Measurements from ENCODE around the gene GPD1. TPM values are rescaled to one million over a fixed set of nuclear protein-coding genes. Genes with fewer than 3 reads are reported as not detected.

The GPD1 gene
- total RNA-seq, 1 experiment from 2014 or later = 0.37 TPM

DNA sequence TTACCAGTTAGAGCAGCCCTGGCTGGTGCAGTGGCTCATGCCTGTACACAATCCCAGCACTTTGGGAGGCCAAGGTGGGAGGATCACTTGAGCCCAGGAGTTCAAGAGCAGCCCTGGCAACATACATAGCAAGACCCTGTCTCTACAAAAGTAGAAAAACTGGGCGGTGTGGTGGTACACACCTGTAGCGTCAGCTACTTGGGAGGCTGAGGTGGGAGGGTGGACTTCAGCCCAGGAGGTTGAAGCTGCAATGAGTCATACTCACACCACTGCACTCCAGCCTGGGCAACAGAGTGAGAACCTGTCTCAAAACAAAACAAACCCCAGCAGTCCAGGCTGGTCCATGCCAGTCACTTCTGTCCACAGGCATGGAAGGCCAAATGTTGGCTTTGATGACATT, 15.6 kb downstream of the GPD1 start:
- H3K27me3 Mint-ChIP-seq (ENCODE audit: insufficient read depth, unreplicated experiment) = no peaks in the 10 kb centered on the region

DNA sequence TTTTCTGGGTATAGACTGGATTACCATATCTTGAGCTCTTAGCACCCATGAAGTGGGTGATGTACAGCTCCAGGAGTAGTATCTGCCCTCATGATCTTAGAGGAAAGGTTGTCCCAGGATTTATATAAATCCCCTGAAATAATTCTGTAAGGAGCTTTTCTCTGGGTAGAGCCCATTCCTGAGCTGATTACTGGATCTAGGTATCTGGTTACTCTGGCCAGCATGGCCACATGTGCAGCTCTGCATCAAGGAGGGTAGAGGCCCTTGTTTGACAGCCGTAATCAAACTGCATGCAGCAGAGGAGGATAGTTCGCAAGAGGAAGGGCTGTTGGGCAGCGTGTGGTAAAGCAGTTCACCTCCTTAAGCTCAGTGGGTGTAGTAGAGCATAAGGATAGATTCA, 16.7 kb downstream of the GPD1 start:
- BruUV-seq (replicated peaks) = no TSS peak
- Mint-ChIP-seq H3K4me1 (ENCODE audit: insufficient read depth, unreplicated experiment) (no peaks in the 10 kb centered on the region), H3K9me3 (ENCODE audit: unreplicated experiment) (no peaks in the 10 kb centered on the region), H3K36me3 (ENCODE audit: insufficient read depth, unreplicated experiment) (peaks cover 65% of the 10 kb centered on the region), H3K27ac (ENCODE audit: low read depth, unreplicated experiment) (no peak overlapping the region), H3K4me3 (ENCODE audit: unreplicated experiment) (no peak overlapping the region), H3K27me3 (ENCODE audit: insufficient read depth, unreplicated experiment) (no peaks in the 10 kb centered on the region)
- DNase-seq (ENCODE audit: unreplicated experiment) = no peak
- ChIA-PET CTCF (interaction anchor here (1.1 to 2.8 kb wide), 3 partner anchors 9 to 45 kb away, joined by 3 to 18 read pairs (median 9); partner anchors contain the start of gene COX14), POLR2A (interaction anchor here (1.5 kb wide), 1 partner anchor 9 kb away, joined by 7 read pairs; no protein-coding TSS in a partner anchor)
- intact Hi-C loops (cut with micrococcal nuclease) = no loop called here
- TF ChIP-seq, protein P1, sequence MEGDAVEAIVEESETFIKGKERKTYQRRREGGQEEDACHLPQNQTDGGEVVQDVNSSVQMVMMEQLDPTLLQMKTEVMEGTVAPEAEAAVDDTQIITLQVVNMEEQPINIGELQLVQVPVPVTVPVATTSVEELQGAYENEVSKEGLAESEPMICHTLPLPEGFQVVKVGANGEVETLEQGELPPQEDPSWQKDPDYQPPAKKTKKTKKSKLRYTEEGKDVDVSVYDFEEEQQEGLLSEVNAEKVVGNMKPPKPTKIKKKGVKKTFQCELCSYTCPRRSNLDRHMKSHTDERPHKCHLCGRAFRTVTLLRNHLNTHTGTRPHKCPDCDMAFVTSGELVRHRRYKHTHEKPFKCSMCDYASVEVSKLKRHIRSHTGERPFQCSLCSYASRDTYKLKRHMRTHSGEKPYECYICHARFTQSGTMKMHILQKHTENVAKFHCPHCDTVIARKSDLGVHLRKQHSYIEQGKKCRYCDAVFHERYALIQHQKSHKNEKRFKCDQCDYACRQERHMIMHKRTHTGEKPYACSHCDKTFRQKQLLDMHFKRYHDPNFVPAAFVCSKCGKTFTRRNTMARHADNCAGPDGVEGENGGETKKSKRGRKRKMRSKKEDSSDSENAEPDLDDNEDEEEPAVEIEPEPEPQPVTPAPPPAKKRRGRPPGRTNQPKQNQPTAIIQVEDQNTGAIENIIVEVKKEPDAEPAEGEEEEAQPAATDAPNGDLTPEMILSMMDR (IDR thresholded peaks at IDR 0.05; ENCODE audit: unreplicated experiment) = no peak

More for the DNA sequence above, 15.6 kb downstream of the GPD1 start:
- no peak overlapping the region for H3K4me3 Mint-ChIP-seq (ENCODE audit: unreplicated experiment)
- no peak for DNase-seq (ENCODE audit: unreplicated experiment)
- H3K4me1 Mint-ChIP-seq (ENCODE audit: insufficient read depth, unreplicated experiment) = peaks cover 4% of the 10 kb centered on the region
- intact Hi-C loops (cut with micrococcal nuclease) = no loop called here
- CTCF ChIA-PET = interaction anchor here (0.6 to 1.8 kb wide), 4 partner anchors 8 to 156 kb away, joined by 3 to 9 read pairs (median 6); partner anchors contain the start of gene COX14
- no TSS peak for BruUV-seq (replicated peaks)
- TF ChIP-seq, protein P1 (IDR thresholded peaks at IDR 0.05; ENCODE audit: unreplicated experiment) = no peak
- POLR2A ChIA-PET = no interaction called here
- H3K36me3 Mint-ChIP-seq (ENCODE audit: insufficient read depth, unreplicated experiment) = peaks cover 70% of the 10 kb centered on the region
- no peaks in the 10 kb centered on the region for H3K9me3 Mint-ChIP-seq (ENCODE audit: unreplicated experiment)
- no peak overlapping the region for H3K27ac Mint-ChIP-seq (ENCODE audit: low read depth, unreplicated experiment)

DNA sequence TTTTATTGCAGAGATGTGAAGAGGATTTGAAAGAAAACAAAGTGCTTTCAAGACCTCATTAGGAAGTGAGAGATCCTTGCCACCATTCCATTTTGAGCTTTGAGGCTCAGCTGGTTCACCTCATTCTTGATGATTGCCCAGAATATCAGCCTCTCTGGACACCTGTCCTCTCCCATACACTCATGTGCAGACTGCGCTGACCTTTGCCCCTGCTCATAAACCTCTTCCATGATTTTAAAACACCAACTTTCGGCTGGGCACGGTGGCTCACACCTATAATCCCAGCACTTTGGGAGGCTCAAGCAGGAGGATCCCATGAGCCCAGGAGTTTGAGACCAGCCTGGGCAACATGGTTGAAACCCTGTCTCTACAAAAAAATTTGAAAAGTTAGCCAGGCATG, 17.1 kb downstream of the GPD1 start:
- Mint-ChIP-seq H3K27me3 (ENCODE audit: insufficient read depth, unreplicated experiment) (no peaks in the 10 kb centered on the region), H3K36me3 (ENCODE audit: insufficient read depth, unreplicated experiment) (peaks cover 65% of the 10 kb centered on the region), H3K4me1 (ENCODE audit: insufficient read depth, unreplicated experiment) (no peaks in the 10 kb centered on the region), H3K4me3 (ENCODE audit: unreplicated experiment) (no peak overlapping the region), H3K9me3 (ENCODE audit: unreplicated experiment) (no peaks in the 10 kb centered on the region), H3K27ac (ENCODE audit: low read depth, unreplicated experiment) (no peak overlapping the region)
- TF ChIP-seq, protein P1 (IDR thresholded peaks at IDR 0.05; ENCODE audit: unreplicated experiment) = no peak
- DNase-seq (ENCODE audit: unreplicated experiment) = no peak
- ChIA-PET POLR2A (interaction anchor here (1.1 to 1.5 kb wide), 2 partner anchors 8 to 18 kb away, joined by 3 to 7 read pairs; no protein-coding TSS in a partner anchor), CTCF (interaction anchor here (1.1 to 2.8 kb wide), 3 partner anchors 10 to 44 kb away, joined by 3 to 18 read pairs (median 9); partner anchors contain the start of gene COX14)
- intact Hi-C loops (cut with micrococcal nuclease) = no loop called here
- no TSS peak for BruUV-seq (replicated peaks)

DNA sequence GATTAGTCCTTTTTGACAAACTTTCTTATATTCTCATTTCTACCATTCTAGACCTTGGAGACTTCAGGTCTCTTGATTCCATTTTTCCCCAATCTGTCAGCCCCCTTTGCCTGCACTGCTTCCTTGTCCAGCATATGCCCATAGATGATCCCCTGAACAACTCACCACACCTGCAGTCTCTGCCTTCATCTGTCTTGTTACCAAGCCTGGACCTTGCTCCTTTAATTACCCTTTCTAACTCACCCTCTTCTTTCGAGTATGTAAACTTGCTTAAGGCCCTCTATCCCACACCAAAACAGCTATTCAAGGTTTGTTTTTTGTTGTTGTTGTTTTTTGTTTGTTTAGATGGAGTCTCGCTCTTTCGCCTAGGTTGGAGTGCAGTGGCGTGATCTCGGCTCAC, 17.8 kb downstream of the GPD1 start:
- ChIA-PET CTCF (interaction anchor here (1.4 to 7.0 kb wide), 3 partner anchors 10 to 54 kb away, joined by 5 to 43 read pairs (median 18); partner anchors contain the start of gene COX14), POLR2A (interaction anchor here (0.6 to 1.1 kb wide), 4 partner anchors 9 to 351 kb away, joined by 3 to 6 read pairs (median 4); no protein-coding TSS in a partner anchor)
- no peak overlapping the region for H3K4me3 Mint-ChIP-seq (ENCODE audit: unreplicated experiment)
- H3K36me3 Mint-ChIP-seq (ENCODE audit: insufficient read depth, unreplicated experiment) = peaks cover 70% of the 10 kb centered on the region
- no peaks in the 10 kb centered on the region for H3K4me1 Mint-ChIP-seq (ENCODE audit: insufficient read depth, unreplicated experiment)
- DNase-seq (ENCODE audit: unreplicated experiment) = no peak
- TF ChIP-seq, protein P1 (IDR thresholded peaks at IDR 0.05; ENCODE audit: unreplicated experiment) = no peak
- BruUV-seq (replicated peaks) = no TSS peak
- H3K27me3 Mint-ChIP-seq (ENCODE audit: insufficient read depth, unreplicated experiment) = no peaks in the 10 kb centered on the region
- no peaks in the 10 kb centered on the region for H3K9me3 Mint-ChIP-seq (ENCODE audit: unreplicated experiment)
- intact Hi-C loops (cut with micrococcal nuclease) = no loop called here
- no peak overlapping the region for H3K27ac Mint-ChIP-seq (ENCODE audit: low read depth, unreplicated experiment)

All from MCF 10A (cell line).